Measurements from ENCODE around the gene PITPNM2.

DNA sequence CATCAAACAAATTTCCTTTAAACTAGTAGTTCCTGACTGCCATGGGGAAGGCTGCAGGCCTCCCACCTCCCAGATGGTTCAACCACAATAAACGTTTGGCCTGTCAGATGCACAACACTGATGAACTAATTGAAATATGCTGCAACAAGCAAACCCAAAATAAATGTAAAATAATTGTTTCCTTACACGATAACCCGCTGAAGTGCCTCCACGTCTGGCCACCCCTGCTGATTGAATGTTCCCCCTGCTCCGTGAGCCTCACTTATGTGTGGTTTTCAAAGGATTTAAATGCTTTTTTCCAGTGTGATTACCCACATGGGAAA lies 8.4 kb downstream of the PITPNM2 start:
- TF ChIP-seq CTCF (IDR thresholded peaks at IDR 0.05; ENCODE audit: low read length) (no peak), EZH2 (IDR thresholded peaks at IDR 0.05; ENCODE audit: borderline replicate concordance, low read length) (no peak)
